Heart right ventricle (tissue), 16 donors: ENCODE results near the gene FGF19. TPM values are rescaled to one million over a fixed set of nuclear protein-coding genes. Genes with fewer than 3 reads are reported as not detected.

ENCODE experiments used
- ATAC-seq, 8 donors: fragments of 200-7000 bp; cut with Tn5 transposase; one replicate each; pipeline ENCODE4 v1.9.1; 2020; ENCODE audit warnings: mild to moderate bottlenecking in 8 of 8, moderate library complexity in 8 of 8, moderate number of reproducible peaks in 1 of 8
- DNase-seq, 2 donors: peaks; one replicate each; pipeline ENCODE4 v3.0.0-alpha.2; 2020
- H3K27ac ChIP-seq, 10 donors: fragments of 200-600 bp; sonication (generic) in 2 of 10; one replicate each; pipeline versions ENCODE4 v1.5.0 to v1.8.0; 2020 to 2022; ENCODE audit warnings: mild to moderate bottlenecking in 3 of 10
- H3K27me3 ChIP-seq, 7 donors: fragments of 200-600 bp; one replicate each; pipeline ENCODE4 v1.8.0; 2021 to 2022; ENCODE audit warnings: mild to moderate bottlenecking in 2 of 7
- H3K36me3 ChIP-seq, 9 donors: fragments of 200-600 bp; sonication (generic) in 1 of 9; one replicate each; pipeline versions ENCODE4 v1.5.0 to v1.8.0; 2020 to 2022; ENCODE audit warnings: mild to moderate bottlenecking in 2 of 9
- H3K4me1 ChIP-seq, 9 donors: fragments of 200-600 bp; sonication (generic) in 1 of 9; one replicate each; pipeline versions ENCODE4 v1.5.0 to v1.8.0; 2020 to 2022; ENCODE audit warnings: mild to moderate bottlenecking in 4 of 9
- H3K4me3 ChIP-seq, 10 donors: fragments of 200-600 bp; sonication (generic) in 2 of 10; one replicate each; pipeline versions ENCODE4 v1.5.0 to v1.8.0; 2020 to 2022; ENCODE audit warnings: mild to moderate bottlenecking in 7 of 10, moderate library complexity in 2 of 10
- H3K9me3 ChIP-seq, 11 donors: fragments of 200-600 bp in 10 of 11; sonication (generic) in 2 of 11; one replicate each; pipeline versions ENCODE4 v1.5.0 to v1.8.0; 2013 to 2022; ENCODE audit warnings: mild to moderate bottlenecking in 2 of 11, control low read depth in 1 of 11, moderate library complexity in 1 of 11
- WGBS, 2 donors: extraction: QIAGEN DNeasy Blood & Tissue Kit; methylation state at CpG; one replicate each; pipeline ENCODE4 v1.1.7; 2013; ENCODE audit warnings: inconsistent platforms in 1 of 2; 5-methylcytosine and 5-hydroxymethylcytosine counted together
- intact Hi-C, 10 donors: fragments of 100-400 bp; cut with DNase I; formaldehyde crosslinking; loops; one replicate each; pipeline versions ENCODE4 v1.11.1 to v1.14.2; 2022
- polyA plus RNA-seq, 2 donors: library from polyadenylated mRNA; stranded (reverse); fragments of 200-250 nt; gene quantifications; one replicate each; pipeline ENCODE4 v1.2.3, GENCODE V29; 2013
- total RNA-seq, 10 donors: library from RNA; stranded (reverse); fragmentation: NEBNext Ultra II Directional in 3 of 10; extraction: Animal tissue kit (Norgen Biotek cat#: 25700) in 3 of 10; gene quantifications; one replicate each; pipeline versions ENCODE4 v1.2.1 to v1.2.4, GENCODE V29; 2021 to 2023
- TF ChIP-seq, protein P1 (sequence below), 9 donors: fragments of 200-600 bp; sonication (generic) in 2 of 9; IDR thresholded peaks; one replicate each; pipeline versions ENCODE4 v1.5.0 to v1.8.0; 2021 to 2022; ENCODE audit warnings: antibody characterized with exemption in 9 of 9, mild to moderate bottlenecking in 5 of 9, moderate library complexity in 1 of 9
- donor health status: Arrhythmogenic right ventricular cardiomyopathy.
- donor health status: ischemic (EF 13 %, LVEDD 7.1; RV severe dilation, severe dysfunction).
- donor health status: healthy with polysubstance abuse.
- donor health status: DM: no; HTN: yes; CAD: no.
- donor health status: DM: no; HTN: no; CAD: no.
- donor health status: ischemic (EF 25% LVEDD 6.9; RV normal size, moderate dysfunction).
- donor health status: ischemic (EF 25% LVEDD 5.7; RV mildly dilated, moderate dysfunction).
- donor health status: healthy.
- donor health status: DM: yes; HTN: yes; CAD: no.
- donor health status: Ischemic cardiomyopathy.
- donor health status: ischemic (EF 35%, LVEDD 5.7; RV mildly dilated, moderate dysfunction).
- donor health status: nonischemic (EF 11% LVEDD 7.7; RV severe dilation, severe dysfunction).
- donor health status: DM: yes; HTN: yes; CAD: no.
- donor health status: PGD.
- donor health status: ischemic (EF 29% LVEDD 5.4; RV normal size, mild dysfunction).
- donor health status: nonischemic (EF 23%, LVEDD 6.1; RV moderate dilation, normal function).

Gene FGF19
- total and polyA plus RNA-seq, 12 donors = not detected

GRCh38 chr11:69671734-69672465 is 31.9 kb downstream of the FGF19 start:
- no peak for ATAC-seq
- no peak for DNase-seq
- WGBS, 2 donors = 81 to 84% methylated on average over 10 of the region's 10 CpGs
- TF ChIP-seq, protein P1, sequence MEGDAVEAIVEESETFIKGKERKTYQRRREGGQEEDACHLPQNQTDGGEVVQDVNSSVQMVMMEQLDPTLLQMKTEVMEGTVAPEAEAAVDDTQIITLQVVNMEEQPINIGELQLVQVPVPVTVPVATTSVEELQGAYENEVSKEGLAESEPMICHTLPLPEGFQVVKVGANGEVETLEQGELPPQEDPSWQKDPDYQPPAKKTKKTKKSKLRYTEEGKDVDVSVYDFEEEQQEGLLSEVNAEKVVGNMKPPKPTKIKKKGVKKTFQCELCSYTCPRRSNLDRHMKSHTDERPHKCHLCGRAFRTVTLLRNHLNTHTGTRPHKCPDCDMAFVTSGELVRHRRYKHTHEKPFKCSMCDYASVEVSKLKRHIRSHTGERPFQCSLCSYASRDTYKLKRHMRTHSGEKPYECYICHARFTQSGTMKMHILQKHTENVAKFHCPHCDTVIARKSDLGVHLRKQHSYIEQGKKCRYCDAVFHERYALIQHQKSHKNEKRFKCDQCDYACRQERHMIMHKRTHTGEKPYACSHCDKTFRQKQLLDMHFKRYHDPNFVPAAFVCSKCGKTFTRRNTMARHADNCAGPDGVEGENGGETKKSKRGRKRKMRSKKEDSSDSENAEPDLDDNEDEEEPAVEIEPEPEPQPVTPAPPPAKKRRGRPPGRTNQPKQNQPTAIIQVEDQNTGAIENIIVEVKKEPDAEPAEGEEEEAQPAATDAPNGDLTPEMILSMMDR (IDR thresholded peaks at IDR 0.05) = no peak
- peaks cover 2 to 40% (median 31%) of the 10 kb centered on the region in 9 donors for H3K4me1 ChIP-seq
- H3K27ac ChIP-seq = no peak overlapping the region
- no peaks in the 10 kb centered on the region for H3K9me3 ChIP-seq
- no peak overlapping the region for H3K4me3 ChIP-seq
- no peaks in the 10 kb centered on the region for H3K27me3 ChIP-seq
- intact Hi-C loops = loop anchor here in 3 of 10 donors (2.0 to 5.0 kb wide), 2 partner anchors 570 to 571 kb away; no protein-coding TSS in a partner anchor
- peaks cover 0 to 64% (median 19%) of the 10 kb centered on the region in 9 donors for H3K36me3 ChIP-seq

DNA sequence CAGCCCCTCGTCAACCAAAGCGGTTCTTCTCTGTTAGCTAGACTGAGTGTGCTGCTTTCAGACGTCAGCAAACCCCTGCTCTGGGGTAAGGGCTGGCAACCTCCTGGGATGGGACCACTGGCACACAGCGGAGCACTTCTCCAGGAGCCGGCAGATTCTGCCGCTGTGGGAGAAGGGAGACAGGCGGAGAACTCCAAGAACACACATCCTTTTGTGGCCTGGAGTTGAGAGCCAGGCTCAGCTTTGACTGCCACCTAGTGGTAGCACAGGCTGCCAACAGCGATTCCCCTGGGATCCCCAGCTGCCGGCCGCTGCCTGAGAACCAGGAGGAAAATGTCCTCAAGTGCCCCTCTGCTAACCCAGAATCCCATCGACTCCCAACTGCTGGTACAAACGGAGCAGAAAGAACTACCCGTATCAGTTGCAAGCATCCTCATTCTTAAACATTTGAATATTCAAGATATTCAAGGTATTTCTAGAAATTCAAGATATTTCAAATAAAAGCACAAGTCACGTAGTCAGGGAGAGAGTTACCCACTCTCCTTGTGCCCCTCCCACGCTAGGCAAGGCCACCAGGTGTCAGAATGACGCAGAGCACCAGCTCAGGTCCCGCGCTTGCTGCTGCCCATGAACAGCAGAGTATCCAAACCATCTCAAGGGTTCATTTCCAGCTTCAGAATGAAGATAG is 33.5 kb downstream of the FGF19 start:
- Histone ChIP-seq H3K27ac (peak overlapping the region in 6 of 10 donors; percentile 2 to 36 (median 16)), H3K4me1 (peaks cover 2 to 35% (median 28%) of the 10 kb centered on the region in 9 donors), H3K9me3 (no peaks in the 10 kb centered on the region), H3K27me3 (no peaks in the 10 kb centered on the region), H3K36me3 (peaks cover 0 to 78% (median 27%) of the 10 kb centered on the region in 9 donors), H3K4me3 (no peak overlapping the region)
- DNase-seq = peak; percentile 88 to 90
- intact Hi-C loops = loop anchor here in 5 of 10 donors (1.0 to 5.0 kb wide), 3 partner anchors 568 to 570 kb away; no protein-coding TSS in a partner anchor
- 29 to 35% methylated on average over 18 of the region's 18 CpGs for WGBS, 2 donors
- ATAC-seq = peak; percentile 49 to 84 (median 72)
- TF ChIP-seq, protein P1 (IDR thresholded peaks at IDR 0.05) = peak; percentile 89 to 98 (median 96)

- Histone ChIP-seq H3K36me3 (peaks cover 0 to 86% (median 35%) of the 10 kb centered on the region in 9 donors), H3K27me3 (no peaks in the 10 kb centered on the region), H3K27ac (no peak overlapping the region), H3K4me1 (peaks cover 2 to 32% (median 27%) of the 10 kb centered on the region in 9 donors), H3K4me3 (no peak overlapping the region), H3K9me3 (no peaks in the 10 kb centered on the region)
- DNase-seq (no peak), ATAC-seq (peak in 1 of 8 donors; percentile 7)
- 89 to 94% methylated on average over 19 of the region's 19 CpGs for WGBS, 2 donors
- TF ChIP-seq, protein P1 (IDR thresholded peaks at IDR 0.05) = no peak
- intact Hi-C loops = loop anchor here in 3 of 10 donors (2.0 to 5.0 kb wide), 2 partner anchors 567 to 569 kb away; no protein-coding TSS in a partner anchor
These were observed 34.3 kb downstream of the FGF19 start for GRCh38 chr11:69669486-69669885.
